DND-41 (cell line): ENCODE data around the gene GSC.

Experiments
- CTCF ChIP-seq: IDR thresholded peaks from 2 replicates; pipeline ENCODE4 v1.5.1; 2012; ENCODE audit warnings: borderline replicate concordance, low read length, moderate library complexity, mild to moderate bottlenecking; ENCODE audit not compliant: poor library complexity, severe bottlenecking; ENCODE audit errors: extremely low read depth
- EZH2 ChIP-seq: IDR thresholded peaks from 3 replicates; pipeline ENCODE4 v1.6.1; 2012; ENCODE audit warnings: borderline replicate concordance, low read depth, mild to moderate bottlenecking, moderate library complexity, low read length, inconsistent platforms; ENCODE audit not compliant: severe bottlenecking

GRCh38 chr14:94797887-94798286 is 28.0 kb upstream of the GSC start:
- TF ChIP-seq CTCF: no peak
- TF ChIP-seq EZH2: no peak
